GM19328 (cell line): ENCODE results near the gene PDGFRB.
A peak's percentile ranks its signal among the peaks of the same experiment; 100 is the strongest.
"Not testable (repeated sequence)": the region's sequence is repeated elsewhere in the genome, so short reads cannot be mapped to it uniquely, and the experiment has no call there.

Source experiments
- ATAC-seq: cut with Tn5 transposase; IDR thresholded peaks from one replicate; pipeline ENCODE4 v1.9.1; 2021; ENCODE audit warnings: mild to moderate bottlenecking, moderate library complexity; ENCODE audit not compliant: unreplicated experiment

PDGFRB gene

DNA sequence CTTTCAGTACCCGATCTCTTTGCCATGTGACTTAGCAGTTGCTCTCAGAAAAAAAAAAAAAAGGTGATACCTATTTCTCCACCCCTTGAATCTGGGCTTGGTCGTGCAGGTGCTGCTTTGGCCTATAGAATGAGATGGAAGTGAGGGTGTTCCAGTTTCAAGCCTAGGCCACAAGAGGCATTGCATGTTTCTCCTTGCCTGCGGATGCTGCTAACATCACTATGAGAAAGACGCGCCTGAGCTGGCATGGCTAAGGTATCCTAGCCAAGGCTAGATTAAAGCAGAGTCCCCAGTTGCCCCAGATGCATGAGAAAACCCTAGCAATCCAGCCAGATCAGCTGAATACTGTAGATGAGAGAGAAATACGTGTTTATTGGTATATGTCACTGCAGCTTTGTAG, 54.6 kb downstream of the PDGFRB start:
- ATAC-seq = no peak

DNA sequence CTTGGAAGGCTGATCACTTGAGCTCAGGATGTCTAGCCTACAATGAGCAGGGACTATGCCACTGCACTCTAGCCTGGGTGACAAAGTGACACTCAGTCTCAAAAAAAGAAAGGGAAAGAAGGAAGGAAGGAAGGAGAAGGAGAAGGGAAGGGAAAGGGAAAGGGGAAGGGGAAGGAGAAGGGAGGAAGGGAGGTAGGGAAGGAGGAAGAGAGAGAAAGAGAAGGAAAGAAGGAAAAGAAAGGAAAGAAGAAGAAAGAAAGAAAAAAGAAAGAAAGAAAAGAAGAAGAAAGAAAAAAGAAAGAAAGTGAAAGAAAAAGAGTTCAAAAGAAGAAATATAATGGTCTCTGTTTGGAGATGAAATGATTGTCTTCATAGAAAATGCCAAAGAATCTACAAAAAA, 58.5 kb downstream of the PDGFRB start:
- ATAC-seq = no peak

DNA sequence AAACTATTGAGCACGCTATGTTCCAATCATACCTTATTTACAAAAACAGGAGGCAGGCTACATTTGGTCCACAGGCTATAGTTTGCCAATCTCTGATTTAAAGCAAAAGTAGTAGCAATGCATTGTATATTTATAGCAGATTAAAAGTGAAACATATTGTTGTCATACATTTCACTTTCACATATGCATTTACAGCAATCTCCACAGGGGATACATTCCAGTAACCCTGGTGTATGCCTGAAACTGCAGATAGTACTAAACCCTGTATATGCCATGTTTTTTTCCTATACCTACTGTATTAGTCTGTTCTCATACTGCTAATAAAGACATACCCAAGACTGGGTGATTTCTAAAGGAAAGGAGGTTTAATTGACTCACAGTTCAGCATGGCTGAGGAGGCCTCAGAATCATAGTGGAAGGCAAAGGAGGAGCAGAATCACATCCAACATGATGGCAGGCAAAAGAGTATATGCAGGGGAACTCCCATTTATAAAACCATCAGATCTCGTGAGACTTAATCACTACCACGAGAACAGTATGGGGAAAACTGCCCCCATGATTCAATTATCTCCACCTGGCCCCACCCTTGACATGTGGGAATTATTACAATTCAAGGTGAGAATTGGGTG, 63.4 kb downstream of the PDGFRB start:
- no peak for ATAC-seq

DNA sequence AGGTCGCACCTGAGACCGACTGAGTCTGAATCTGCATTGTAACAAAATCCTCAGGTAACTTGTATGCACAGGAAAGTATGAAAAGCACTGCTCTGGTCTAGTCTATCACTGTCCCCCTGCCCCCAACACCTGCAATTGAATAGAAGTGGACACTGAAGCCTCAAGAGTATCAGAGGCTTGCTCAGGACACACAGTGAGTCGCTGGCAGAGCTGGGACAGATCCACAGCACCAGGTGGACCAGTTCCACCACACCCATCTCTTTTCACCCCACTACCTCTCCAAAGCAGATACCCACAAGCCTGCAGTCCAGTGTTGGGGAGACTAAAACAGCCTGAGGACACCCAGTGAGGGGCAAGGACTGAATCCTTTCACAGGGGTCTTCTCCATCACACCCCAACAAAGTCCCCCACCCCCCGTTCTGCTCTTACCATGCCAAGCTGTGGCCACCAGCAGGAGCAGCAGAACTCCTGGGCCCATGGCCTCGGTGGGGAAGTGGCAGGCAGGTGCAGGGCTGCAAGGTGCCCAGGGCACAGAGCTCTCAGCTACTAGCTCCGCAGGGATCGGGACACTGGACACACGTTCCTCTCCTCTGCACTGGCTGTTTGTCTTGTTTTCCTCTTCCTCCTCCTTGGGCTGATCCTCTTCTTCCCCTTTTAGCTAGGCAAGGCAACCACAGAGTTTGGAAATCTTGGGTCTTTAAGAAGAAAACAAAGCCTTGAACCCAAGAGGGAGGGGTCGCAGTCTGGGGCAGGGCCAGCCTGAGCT, 69.5 kb downstream of the PDGFRB start, which contains the start of gene CSF1R:
Gene CSF1R, minus strand, starts transcription at position 605 of the 766 bp plus-strand sequence. Its CDS starts 127 bp downstream, at position 478.
- ATAC-seq = no peak

DNA sequence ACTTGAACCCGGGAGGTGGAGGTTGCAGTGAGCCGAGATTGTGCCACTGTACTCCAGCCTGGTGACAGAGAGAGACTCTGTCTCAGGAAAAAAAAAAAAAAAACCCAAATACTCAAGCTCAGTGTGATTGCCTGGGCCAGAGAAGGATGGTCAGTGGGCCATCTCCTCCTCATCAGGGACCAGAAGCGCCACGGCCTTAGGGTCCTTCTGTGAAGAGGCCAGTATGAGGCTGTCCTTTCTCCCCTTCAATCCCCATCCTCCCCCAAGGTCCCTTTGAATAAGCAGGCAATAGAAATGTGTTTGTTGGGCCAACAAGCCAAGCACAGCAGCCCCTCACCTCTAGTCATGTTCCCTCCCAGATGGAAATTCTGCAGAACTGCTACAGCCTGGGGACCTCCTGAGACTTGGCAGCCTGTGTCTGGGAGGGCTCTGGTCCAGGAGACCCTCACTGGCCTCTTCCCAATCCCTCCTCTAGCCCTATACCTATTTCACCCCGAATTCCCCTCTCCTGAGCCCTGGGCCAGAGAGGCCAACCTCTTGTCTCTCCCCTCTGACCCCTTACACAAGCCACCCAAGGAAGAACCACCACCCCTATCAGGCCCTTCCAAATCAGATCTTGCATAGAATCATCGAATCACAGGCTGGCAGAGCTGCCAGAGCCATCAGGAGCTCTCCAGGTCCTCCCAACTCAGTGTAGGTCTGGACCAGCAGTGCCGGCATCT, 70.3 kb downstream of the PDGFRB start:
- no peak for ATAC-seq

DNA sequence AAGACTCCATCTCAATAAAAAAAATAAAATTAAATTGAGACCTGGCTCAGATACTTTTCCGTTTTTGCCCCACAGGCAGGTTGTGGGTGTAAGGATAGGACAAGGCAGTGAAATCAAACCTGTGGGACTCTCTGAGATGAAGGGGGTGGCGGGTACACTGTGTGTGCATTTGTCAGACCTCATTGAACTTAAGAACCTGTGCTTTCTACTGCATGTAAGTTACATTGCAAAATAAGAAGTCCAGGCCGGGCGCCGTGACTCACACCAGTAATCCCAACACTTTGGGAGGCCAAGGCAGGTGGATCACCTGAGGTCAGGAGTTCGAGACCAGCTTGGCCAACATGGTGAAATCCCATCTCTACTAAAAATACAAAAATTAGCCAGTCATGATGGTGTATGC, 70.9 kb downstream of the PDGFRB start:
- ATAC-seq = not testable (repeated sequence)

DNA sequence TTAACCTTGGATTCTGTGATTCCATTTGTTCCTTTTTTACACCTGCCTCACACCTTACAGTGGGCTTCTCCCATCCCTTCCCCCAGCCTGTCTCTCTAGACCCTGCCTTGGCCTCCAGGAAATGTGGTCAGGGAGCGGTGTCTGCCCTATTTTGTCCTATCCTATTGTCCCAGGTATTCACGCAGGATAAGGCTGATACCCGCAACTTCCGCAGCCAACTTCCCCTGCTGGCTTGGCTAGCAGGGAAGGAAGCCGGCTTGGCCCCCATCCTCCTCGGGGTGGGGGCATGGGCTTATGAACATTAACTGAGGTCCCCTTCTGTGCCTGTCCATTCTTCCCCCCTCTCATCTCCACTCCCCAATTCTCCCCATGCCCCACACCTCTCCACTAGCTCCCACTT, 72.8 kb downstream of the PDGFRB start:
- no peak for ATAC-seq

DNA sequence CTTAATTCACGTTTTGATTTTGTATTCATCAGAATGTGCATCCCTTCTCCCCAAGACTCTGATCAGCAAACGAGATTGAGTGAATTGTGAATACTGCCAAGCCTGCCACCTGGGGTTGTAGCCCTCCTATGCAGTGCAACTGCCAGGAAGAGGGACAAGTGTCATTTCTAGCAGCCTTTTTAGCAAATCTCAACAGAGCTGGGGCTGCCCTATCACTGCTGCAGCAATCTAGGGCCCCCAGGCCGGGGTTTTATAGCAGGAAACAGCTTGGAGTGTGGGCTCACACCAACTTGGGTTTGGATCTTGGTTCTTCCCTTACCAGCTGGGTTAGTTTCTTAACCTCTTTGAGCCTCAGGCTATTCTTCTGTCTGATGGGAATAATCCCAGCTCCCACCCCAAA, 73.3 kb downstream of the PDGFRB start:
- peak; percentile 13 for ATAC-seq

DNA sequence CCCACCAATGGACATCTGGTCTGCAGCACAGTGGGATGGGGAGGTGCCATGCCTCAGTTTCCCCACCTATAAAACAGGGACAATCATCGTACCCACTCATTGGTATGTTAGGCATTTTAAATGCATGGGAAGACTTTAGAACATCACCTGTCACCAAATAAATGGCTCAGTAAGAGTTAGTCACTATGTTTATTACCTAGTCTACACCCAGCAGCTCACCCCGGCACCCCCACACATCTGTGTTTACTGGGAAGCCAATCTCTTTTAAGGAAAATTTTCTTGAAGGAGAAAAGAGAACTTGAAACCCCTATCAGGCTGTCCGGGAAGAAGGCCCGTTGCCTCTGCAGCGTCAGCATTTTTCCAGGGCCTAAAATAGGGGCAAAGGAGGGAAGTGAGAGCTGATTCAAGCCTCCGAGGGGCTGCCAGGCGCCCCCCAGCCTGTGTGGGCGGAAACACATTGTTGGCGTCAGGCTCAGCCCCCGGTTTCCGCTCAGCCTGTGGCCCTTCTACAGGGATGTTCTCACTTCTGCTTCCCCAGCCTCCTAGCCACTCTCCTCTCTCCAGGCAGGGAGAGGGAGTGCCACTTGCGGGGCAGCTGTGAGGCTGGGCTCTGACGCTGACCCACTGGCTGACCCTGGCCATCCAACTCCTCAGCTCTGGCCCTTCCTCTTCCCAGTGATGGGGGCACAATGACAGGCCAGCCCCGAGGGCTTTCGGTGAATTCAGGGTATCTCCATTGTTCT, 73.9 kb downstream of the PDGFRB start:
- peak; percentile 75 for ATAC-seq

DNA sequence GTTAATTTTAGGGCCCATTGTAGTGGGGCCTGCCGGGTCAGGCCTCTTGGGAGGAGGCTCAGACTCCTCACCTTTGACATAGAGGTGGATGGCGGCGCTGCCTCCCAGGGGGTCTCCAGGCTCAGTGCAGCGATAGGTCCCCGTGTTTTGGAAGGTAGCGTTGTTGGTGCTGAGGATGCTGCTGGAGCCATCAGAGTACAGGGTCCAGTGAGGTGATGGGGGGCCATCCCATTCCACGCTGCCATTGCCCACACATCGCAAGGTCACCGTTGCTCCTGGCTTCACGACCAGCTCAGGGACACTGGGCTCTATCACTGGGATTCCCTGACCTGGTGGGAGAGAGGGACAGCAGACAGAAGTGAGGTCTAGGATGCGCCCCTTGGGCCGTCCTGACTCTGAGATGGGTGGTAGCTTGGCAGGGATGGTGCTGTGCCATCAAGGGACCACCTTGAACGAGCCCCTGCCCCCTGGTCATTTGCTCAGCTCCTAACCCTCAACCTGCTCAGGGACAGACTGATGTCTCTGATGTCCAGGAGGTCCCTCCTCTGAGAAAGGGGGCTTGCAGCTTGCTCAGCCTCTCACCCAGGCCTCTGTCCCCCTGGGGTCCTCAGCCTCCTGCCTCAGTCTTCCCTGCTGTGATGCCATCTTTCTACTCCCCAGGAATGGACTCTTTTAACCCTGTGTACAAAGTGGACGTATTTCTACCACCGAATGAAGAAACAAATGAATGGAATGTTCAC, 74.8 kb downstream of the PDGFRB start:
- ATAC-seq = no peak

DNA sequence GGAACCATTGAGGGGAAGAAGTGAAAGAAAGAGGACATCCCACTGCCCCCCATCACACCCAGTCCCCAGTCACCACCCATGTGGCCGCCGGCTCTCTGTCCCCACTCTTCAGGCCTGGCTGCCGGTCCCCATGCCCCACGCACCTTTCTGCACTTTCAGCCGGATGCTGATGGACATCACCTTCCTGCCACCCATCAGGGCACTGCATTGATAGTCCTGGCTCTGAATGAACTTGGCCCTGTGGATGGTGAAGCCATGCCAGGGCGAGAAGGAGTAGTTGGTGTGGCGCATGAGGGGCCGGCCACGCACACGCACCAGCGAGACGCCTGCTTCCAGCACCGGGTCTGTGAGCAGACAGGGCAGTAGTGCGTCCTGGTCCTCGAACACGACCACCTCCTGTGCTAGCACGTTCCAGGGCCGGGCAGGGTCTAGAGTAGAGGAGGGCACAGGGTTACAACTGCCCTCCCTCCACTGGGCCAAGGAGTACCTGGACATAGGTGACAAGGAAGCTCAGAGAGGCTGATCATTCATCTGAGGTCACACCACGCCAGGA, 75.7 kb downstream of the PDGFRB start:
- no peak for ATAC-seq

DNA sequence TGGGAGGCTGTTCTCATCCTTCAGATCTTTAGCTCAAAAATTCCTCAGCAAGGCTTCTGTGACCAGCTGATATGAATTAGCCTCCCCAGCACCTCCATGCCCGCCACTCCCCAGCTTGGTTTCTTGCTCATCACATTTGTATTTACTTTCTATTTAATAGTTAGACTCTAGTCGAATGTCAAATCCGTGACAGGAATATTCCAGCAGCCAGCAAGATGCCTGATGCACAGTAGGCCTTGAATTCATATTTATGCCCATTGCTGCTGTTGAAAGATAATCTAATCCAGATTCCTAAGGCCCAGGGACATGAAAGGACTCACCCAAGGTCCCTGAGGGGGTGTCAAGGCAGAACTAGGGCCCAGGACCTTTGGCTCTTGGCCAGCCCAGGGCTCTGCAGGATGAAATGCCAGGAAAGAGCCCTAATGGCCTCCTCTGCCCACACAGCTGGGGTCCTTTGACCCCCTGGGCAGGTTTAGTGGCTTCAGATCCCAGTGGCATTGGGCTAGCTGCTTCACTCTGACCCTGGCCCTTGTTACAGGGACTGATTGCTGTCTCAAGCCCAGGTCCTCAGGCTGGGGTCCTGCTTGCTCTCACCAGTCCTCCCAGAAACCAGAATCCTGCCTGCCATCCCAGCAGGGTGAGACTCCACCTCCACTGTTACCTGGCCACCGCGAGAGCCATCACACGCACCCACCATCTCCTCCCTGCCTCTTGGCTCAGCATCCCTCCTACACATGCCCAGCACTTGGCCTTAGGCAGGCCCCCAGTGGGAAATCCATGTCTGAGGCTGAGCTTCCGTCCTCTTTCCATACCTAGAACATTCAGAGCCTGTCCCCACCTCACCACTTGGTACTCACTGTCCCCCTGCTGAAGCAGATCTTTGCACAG, 76.6 kb downstream of the PDGFRB start:
- ATAC-seq = no peak

DNA sequence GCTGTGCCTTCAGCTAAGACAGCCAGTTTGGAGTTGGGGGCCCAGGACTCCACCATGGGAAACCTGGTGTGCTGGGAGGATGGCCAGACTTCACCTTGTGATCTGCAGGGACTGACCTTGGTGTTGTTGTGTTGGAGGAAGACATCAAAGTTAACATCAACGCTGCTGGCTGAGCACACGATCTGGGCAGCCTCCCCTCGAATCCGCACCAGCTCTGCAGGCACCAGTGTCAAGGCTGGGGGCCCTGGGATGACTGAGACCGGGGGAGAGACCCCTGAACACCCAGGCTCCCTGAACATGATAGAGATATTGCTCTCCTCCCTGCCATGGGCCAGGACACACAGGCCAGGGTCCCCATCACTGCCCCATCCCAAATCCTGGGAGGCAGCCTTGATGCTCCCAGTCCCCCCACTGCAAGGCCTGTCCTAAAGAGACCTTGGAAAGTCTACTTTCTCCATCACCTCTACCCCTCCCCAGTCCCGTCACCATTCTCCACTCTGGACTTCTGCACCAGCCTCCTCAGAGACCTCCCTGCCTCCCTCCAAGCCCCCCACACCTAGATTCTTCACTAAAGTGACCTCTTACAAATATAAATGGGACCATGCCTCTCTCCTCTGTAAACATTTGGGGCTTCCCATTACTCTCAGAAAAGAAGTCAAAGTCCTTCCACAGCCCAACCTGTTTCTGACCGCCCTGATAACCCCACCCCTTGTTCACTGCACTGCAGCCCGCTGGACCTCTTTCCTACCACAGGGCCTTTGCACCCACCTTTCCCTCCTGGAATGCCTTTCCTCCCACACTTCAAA, 77.4 kb downstream of the PDGFRB start:
- no peak for ATAC-seq

DNA sequence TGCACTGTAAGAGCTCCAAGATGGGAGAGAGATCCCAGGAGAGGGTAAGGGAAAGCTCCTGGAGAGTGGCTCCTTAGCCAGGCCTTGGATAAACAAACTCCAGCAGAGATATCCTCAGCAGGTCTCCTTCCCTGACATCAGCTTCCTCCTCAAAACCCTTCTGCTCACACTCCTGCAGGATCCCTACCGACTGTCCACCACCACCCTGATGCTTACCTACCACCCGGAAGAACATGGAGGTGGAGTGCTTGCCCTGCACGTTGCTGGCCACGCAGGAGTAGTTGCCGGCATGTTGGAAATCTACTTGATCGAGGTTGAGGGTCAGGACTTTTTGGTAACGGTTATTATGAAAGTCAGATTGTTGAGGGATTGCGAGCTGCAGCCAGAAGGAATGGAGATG, 78.6 kb downstream of the PDGFRB start:
- ATAC-seq = no peak

DNA sequence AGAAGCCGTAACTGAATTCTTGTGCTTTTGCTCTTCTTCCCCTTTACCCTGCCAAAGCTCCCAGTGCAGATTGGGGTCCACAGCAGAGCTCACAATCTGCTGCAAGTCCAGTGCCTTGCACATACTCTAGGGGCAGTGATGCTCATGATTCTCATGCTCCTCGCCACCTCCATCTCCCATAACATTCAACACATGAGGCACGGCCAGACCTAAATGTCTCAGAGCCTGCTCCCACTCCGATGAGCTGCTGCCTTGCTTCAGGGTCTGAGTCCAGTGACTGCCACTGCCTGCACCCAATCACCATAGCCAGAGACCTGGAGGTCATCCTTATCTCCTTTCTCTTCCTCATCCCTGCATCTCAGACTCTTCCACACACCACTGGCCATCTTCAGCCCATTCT, 79.8 kb downstream of the PDGFRB start:
- no peak for ATAC-seq

DNA sequence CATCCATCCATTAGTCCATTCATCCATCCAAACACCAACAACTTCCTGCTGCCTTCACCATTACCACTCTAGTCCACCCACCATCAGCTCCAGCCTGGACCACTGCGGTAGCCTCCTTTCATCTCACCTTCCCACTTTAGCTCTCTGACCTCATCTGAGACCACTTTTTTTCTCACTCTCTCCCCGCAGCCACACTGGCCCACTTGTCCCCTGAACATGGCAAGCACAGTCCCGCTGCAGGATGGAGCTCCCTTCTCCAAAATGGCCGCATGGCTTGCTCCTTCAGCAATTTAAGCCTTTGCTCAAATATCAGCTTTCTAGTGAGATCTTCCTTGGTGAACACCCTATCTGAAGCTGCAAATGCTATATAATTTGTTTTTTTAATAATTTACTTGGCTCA, 80.4 kb downstream of the PDGFRB start:
- no peak for ATAC-seq

DNA sequence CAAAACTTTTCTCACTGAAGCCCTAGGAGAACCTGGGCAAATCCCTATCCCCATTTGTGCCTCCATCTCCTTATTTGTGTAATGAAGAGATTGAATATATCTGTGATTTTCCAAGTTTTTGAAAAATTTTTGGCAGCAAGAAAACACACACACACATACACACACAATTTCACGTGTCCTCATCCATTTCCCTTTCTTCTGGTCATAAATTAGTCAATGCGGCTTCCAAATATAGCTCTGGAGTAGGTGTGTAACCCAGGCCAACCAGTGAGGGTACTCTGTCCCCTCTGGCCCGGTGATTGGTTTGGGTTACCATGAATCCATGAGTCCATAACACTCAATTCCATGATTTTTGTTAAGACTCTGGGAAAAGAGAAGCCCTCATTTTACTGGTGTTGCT, 82.0 kb downstream of the PDGFRB start:
- ATAC-seq = no peak

DNA sequence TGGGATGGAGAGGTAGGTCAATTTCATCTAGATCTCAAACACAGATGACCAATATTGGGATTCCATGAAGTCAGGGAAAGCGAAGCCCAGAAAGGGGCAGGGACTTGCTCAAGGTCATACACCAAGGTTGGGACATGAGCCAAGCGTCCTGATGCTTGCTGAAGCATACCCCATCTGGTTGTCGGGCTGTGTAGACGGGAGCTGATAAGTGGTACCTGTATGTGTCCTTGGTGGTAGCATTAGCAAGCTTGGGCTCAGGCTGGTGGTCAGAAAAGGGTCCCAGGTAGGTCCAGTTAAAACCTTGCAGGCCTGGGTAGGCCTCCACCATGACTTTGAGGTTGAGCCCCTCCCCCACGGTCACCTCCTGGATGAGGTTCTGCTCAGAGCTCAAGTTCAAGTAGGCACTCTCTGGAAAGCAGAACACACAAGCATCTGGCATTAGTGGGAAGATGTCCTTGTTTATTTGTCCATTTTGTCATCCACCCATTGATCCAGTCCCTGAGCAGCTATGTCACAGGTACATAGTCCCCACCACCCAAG, 82.5 kb downstream of the PDGFRB start:
- ATAC-seq = no peak
